ACHN (cell line): ENCODE measurements around the gene NT5C2.

ENCODE experiments used
- DNase-seq: peaks from one replicate; pipeline ENCODE4 v3.0.0-alpha.2; 2015
- in situ Hi-C: cut with HindIII; loops from 2 replicates; pipeline ENCODE4 v1.10.0; 2017; ENCODE audit warnings: low sequenced_read_pairs, low pct_ligation_motif_present, low pct_unique_long_range_greater_than_20kb

Gene NT5C2

GRCh38 chr10:103047381-103047780 is 145.7 kb downstream of the NT5C2 start:
- no peak for DNase-seq
- in situ Hi-C loops: no loop called here

GRCh38 chr10:103045961-103046360 is 147.1 kb downstream of the NT5C2 start:
- DNase-seq: no peak
- in situ Hi-C loops: no loop called here

- in situ Hi-C loops: no loop called here
- no peak for DNase-seq
Observed at GRCh38 chr10:103044942-103045489, 148.1 kb downstream of the NT5C2 start.

GRCh38 chr10:103042908-103043307 is 150.2 kb downstream of the NT5C2 start:
- DNase-seq: no peak
- in situ Hi-C loops: no loop called here

- in situ Hi-C loops: no loop called here
- DNase-seq: no peak
Observed at GRCh38 chr10:103042129-103042528, 150.9 kb downstream of the NT5C2 start.

- DNase-seq: no peak
- in situ Hi-C loops: no loop called here
Observed at GRCh38 chr10:103041391-103041790, 151.7 kb downstream of the NT5C2 start.

GRCh38 chr10:103040418-103040817 is 152.7 kb downstream of the NT5C2 start:
- in situ Hi-C loops: no loop called here
- peak; percentile 20 for DNase-seq

- in situ Hi-C loops: no loop called here
- DNase-seq: no peak
Observed at GRCh38 chr10:103038570-103038969, 154.5 kb downstream of the NT5C2 start.
